Large intestine (tissue), 3 donors: Measurements from ENCODE around the gene FBLN1. TPM values are rescaled to one million over a fixed set of nuclear protein-coding genes. Genes with fewer than 3 reads are reported as not detected.
"Not testable (repeated sequence)": the region's sequence is repeated elsewhere in the genome, so short reads cannot be mapped to it uniquely, and the experiment has no call there.

ENCODE experiments used
- DNase-seq, 2 donors: peaks; one replicate each; pipeline versions ENCODE4 v3.0.0 to v3.0.0-alpha.2; 2013
- H3K27ac ChIP-seq: one replicate; pipeline ENCODE4 v1.5.1; 2013; ENCODE audit warnings: low read length
- H3K27me3 ChIP-seq: 2 replicates; pipeline ENCODE4 v1.6.1; 2013; ENCODE audit warnings: low read length; ENCODE audit not compliant: control insufficient read depth, insufficient read depth
- H3K36me3 ChIP-seq: 2 replicates; pipeline ENCODE4 v1.6.1; 2013; ENCODE audit warnings: low read length; ENCODE audit not compliant: control insufficient read depth, insufficient read depth
- H3K4me1 ChIP-seq: one replicate; pipeline ENCODE4 v1.6.1; 2013; ENCODE audit warnings: low read length; ENCODE audit not compliant: control insufficient read depth, insufficient read depth
- H3K4me3 ChIP-seq: one replicate; pipeline ENCODE4 v1.5.1; 2013; ENCODE audit warnings: low read length
- H3K9me3 ChIP-seq: one replicate; pipeline ENCODE4 v1.6.1; 2013; ENCODE audit warnings: mild to moderate bottlenecking, low read depth, low read length, moderate library complexity; ENCODE audit not compliant: control insufficient read depth
- WGBS: methylation state at CpG from one replicate; pipeline ENCODE4 v1.1.5; 2013; ENCODE audit warnings: low lambda C conversion rate; ENCODE audit not compliant: insufficient coverage; 5-methylcytosine and 5-hydroxymethylcytosine counted together
- polyA plus RNA-seq: library from polyadenylated mRNA; unstranded; fragments of 120-200 nt; gene quantifications from one replicate; pipeline ENCODE4 v1.2.1, GENCODE V29; 2013

Gene FBLN1
- polyA plus RNA-seq, 1 donor, result 70.4 TPM

GRCh38 chr22:45460288-45461109, 42.2 kb upstream of the FBLN1 start:
- no peaks in the 10 kb centered on the region for H3K36me3 ChIP-seq
- DNase-seq, result peak; percentile 50 to 58
- H3K9me3 ChIP-seq, result no peaks in the 10 kb centered on the region
- no peaks in the 10 kb centered on the region for H3K27me3 ChIP-seq
- no peak overlapping the region for H3K4me3 ChIP-seq
- no CpG with 5 or more reads among the region's 14 CpGs for whole genome bisulfite sequencing
- H3K27ac ChIP-seq, result no peak overlapping the region
- no peaks in the 10 kb centered on the region for H3K4me1 ChIP-seq

- Histone ChIP-seq H3K27me3 (no peaks in the 10 kb centered on the region), H3K9me3 (no peaks in the 10 kb centered on the region), H3K36me3 (no peaks in the 10 kb centered on the region), H3K27ac (no peak overlapping the region), H3K4me1 (no peaks in the 10 kb centered on the region), H3K4me3 (no peak overlapping the region)
- DNase-seq, result peak; percentile 40 to 44
- WGBS, result no CpG with 5 or more reads among the region's 6 CpGs
These were observed 40.5 kb upstream of the FBLN1 start for GRCh38 chr22:45462034-45462655.

- not testable (repeated sequence) for H3K4me1 ChIP-seq, H3K36me3 ChIP-seq, H3K27ac ChIP-seq, H3K9me3 ChIP-seq, H3K4me3 ChIP-seq, DNase-seq, H3K27me3 ChIP-seq
- no CpG with 5 or more reads among the region's 3 CpGs for WGBS
These were observed 39.0 kb upstream of the FBLN1 start for GRCh38 chr22:45463691-45464090.

DNA sequence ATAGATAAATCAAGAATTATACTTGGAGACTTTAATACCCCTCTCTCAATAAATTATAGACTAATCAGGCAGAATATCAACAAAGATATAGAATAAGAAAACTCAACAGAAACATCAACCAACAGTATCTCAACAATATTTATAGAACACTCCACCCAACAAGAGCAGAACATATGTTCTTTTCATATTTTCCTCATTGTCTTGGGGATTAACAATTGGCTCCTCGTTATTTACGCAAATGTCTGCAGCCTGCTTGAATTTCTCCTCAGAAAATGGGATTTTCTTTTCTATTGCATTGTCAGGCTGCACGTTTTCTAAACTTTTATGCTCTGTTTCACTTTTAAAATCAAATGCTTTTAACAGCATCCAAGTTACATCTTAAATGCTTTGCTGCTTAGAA, 37.0 kb upstream of the FBLN1 start:
- Histone ChIP-seq H3K27ac (no peak overlapping the region), H3K4me3 (no peak overlapping the region), H3K36me3 (no peaks in the 10 kb centered on the region), H3K4me1 (no peaks in the 10 kb centered on the region), H3K9me3 (no peaks in the 10 kb centered on the region), H3K27me3 (no peaks in the 10 kb centered on the region)
- WGBS, result 89% methylated on average over 3 of the region's 3 CpGs
- DNase-seq, result no peak

GRCh38 chr22:45468872-45469271, 33.8 kb upstream of the FBLN1 start:
- 87% methylated on average over 5 of the region's 7 CpGs for WGBS
- no peak overlapping the region for H3K27ac ChIP-seq

DNA sequence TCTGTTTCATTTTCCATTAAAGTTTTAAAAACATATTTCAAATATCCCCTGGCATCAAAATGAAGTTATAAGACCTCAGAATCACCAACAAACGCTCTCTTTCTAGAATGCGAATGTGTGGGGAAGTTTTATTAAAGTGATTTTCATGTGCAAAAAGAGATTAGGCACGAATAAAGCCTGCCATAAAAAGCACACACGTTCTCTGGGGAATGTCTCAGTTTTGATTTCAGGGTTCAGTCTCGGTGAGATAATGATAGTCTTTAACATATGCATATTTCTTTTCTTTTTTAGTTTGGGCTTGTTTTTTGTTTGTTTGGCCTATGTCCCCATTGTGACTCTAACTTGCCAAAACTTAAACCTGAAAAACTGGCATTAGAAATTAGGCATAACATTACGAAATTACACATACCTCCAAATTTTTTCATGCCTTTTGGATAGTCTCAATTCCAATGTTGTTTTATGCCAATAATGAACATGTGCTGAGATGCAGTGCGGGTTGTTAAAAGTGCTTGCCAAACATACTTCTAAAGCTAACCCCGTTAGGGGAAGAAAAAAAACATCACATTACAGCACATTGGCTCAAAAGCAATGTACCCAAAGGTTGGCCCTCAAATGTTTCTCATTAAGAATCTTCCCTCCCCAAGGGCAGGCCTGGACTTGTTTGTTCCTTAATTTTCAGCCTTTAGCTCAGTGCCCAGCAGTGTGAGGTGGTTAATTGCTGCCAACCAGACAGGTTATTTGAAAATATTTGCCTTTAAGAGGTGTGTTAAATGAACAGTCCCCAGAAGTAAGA, 33.2 kb upstream of the FBLN1 start:
- Histone ChIP-seq H3K27ac (no peak overlapping the region), H3K4me3 (no peak overlapping the region), H3K9me3 (no peaks in the 10 kb centered on the region), H3K4me1 (no peaks in the 10 kb centered on the region), H3K36me3 (no peaks in the 10 kb centered on the region), H3K27me3 (no peaks in the 10 kb centered on the region)
- 29% methylated on average over 1 of the region's 8 CpGs for WGBS
- no peak for DNase-seq

More at GRCh38 chr22:45468872-45469271, 33.8 kb upstream of the FBLN1 start:
- Histone ChIP-seq H3K27me3 (no peaks in the 10 kb centered on the region), H3K4me3 (no peak overlapping the region), H3K4me1 (no peaks in the 10 kb centered on the region), H3K36me3 (no peaks in the 10 kb centered on the region), H3K9me3 (no peaks in the 10 kb centered on the region)
- DNase-seq, result no peak

DNA sequence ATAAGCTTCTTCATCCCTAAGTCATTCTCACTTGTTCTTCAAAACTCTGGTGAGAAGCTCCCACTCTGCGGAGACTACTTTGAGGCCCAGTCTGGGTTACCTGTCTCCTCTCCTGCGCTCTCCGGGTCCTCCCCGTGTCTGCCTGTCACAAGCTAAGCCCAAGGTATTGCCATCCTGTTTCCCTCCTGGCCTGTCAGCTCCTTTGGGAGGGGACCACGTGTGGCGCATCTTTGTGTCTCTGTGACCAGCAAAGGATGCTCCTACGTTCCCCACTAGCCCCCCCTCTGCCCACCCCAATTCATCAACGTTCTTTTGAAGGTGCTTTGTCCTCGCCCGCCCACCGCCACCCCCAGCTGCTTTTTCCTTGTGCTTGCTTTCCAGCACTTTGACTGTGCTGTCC, 31.8 kb upstream of the FBLN1 start:
- DNase-seq, result no peak
- H3K27ac ChIP-seq, result no peak overlapping the region
- WGBS, result no CpG with 5 or more reads among the region's 11 CpGs

GRCh38 chr22:45472426-45472825, 30.3 kb upstream of the FBLN1 start:
- WGBS, result no CpG with 5 or more reads among the region's 3 CpGs
- no peaks in the 10 kb centered on the region for H3K27me3 ChIP-seq
- no peak for DNase-seq
- H3K36me3 ChIP-seq, result no peaks in the 10 kb centered on the region
- no peak overlapping the region for H3K27ac ChIP-seq
- no peak overlapping the region for H3K4me3 ChIP-seq
- H3K9me3 ChIP-seq, result no peaks in the 10 kb centered on the region
- no peaks in the 10 kb centered on the region for H3K4me1 ChIP-seq

More for the DNA sequence above, 31.8 kb upstream of the FBLN1 start:
- no peaks in the 10 kb centered on the region for H3K9me3 ChIP-seq
- no peaks in the 10 kb centered on the region for H3K4me1 ChIP-seq
- no peak overlapping the region for H3K4me3 ChIP-seq
- H3K27me3 ChIP-seq, result no peaks in the 10 kb centered on the region
- no peaks in the 10 kb centered on the region for H3K36me3 ChIP-seq

DNA sequence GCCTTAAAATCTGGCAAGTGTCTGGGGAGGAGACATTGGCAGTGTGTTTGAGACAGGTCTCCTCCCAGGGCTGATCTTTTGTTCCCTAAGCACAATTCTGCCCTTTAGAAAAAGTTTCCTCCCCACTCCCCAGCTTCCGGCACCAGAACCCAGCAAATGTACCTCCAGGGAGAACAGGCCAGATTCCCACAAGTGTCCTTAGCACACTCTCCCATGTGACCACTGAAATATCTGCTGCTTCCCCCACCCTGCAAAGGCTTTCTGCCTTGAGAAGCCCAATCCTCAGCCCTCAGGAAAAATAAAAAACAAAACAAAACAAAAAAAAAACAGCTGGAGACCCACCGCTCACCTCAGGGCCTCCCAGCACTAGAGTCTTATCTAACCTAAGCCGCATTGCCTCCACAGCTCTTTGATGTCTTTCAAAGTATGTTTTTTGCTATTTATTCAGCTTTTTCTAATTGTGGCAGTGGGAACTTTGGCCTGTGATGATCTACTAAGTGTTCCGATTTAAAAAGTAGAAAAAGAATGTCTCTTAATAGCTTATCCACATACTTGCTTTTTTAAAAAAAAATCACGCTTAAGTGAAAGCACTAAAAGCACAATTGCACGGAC, 29.0 kb upstream of the FBLN1 start:
- H3K36me3 ChIP-seq, result no peaks in the 10 kb centered on the region
- H3K27ac ChIP-seq, result no peak overlapping the region
- no peak overlapping the region for H3K4me3 ChIP-seq
- no peak for DNase-seq
- no peaks in the 10 kb centered on the region for H3K9me3 ChIP-seq
- H3K27me3 ChIP-seq, result no peaks in the 10 kb centered on the region
- no CpG with 5 or more reads among the region's 6 CpGs for WGBS
- no peaks in the 10 kb centered on the region for H3K4me1 ChIP-seq

- Histone ChIP-seq H3K27ac (no peak overlapping the region), H3K9me3 (no peaks in the 10 kb centered on the region), H3K36me3 (no peaks in the 10 kb centered on the region), H3K4me1 (no peaks in the 10 kb centered on the region), H3K4me3 (no peak overlapping the region), H3K27me3 (no peaks in the 10 kb centered on the region)
- no CpG with 5 or more reads among the region's 8 CpGs for WGBS
- DNase-seq, result no peak
These were observed 27.5 kb upstream of the FBLN1 start for GRCh38 chr22:45475063-45475747.
